H1 (cell line): Measurements from ENCODE around the gene RPS28. TPM values are rescaled to one million over a fixed set of nuclear protein-coding genes. Genes with fewer than 3 reads are reported as not detected.

Experiments used
- CTCF ChIA-PET: fragments of 300-600 bp; sonication (Branson Sonifier 250); formaldehyde crosslinking; loops from one replicate; lab custom pipeline; 2021; ENCODE audit not compliant: partially characterized antibody; lab: Charles Lee
- POLR2A ChIA-PET: fragments of 300-600 bp; sonication (Branson Sonifier 250); formaldehyde crosslinking; loops from one replicate; lab custom pipeline; 2021; ENCODE audit warnings: inconsistent platforms; ENCODE audit not compliant: partially characterized antibody; lab: Charles Lee
- DNase-seq, 2 experiments: peaks; one replicate each; pipeline versions ENCODE4 v3.0.0 to v3.0.0-alpha.2; 2010 to 2022; ENCODE audit warnings: low spot score in 2 of 2, low read depth in 1 of 2, mixed read lengths in 1 of 2
- FAIRE-seq: peaks from 2 replicates; lab custom pipeline; 2011; peaks lifted over from hg19 to GRCh38; lab: Jason Lieb, UNC
- H2AFZ ChIP-seq: 2 replicates; pipeline ENCODE4 v1.8.1; 2012; ENCODE audit warnings: low read length, inconsistent platforms
- H2AK5ac ChIP-seq: 2 replicates; pipeline ENCODE4 v1.6.1; 2013; ENCODE audit warnings: low read depth, low read length
- H2BK120ac ChIP-seq: replicated peaks from 2 replicates; pipeline ENCODE3; 2013; ENCODE audit warnings: low read depth, low read length, inconsistent platforms
- H2BK12ac ChIP-seq: 2 replicates; pipeline ENCODE4 v1.6.1; 2013; ENCODE audit warnings: low read depth, low read length
- H2BK15ac ChIP-seq: 2 replicates; pipeline ENCODE4 v1.6.1; 2013; ENCODE audit warnings: low read length
- H2BK20ac ChIP-seq: 2 replicates; pipeline ENCODE4 v1.6.1; 2013; ENCODE audit warnings: low read length
- H2BK5ac ChIP-seq: 2 replicates; pipeline ENCODE4 v1.6.1; 2013; ENCODE audit warnings: low read depth, low read length
- H3K14ac ChIP-seq: 2 replicates; pipeline ENCODE4 v1.6.1; 2013; ENCODE audit warnings: inconsistent platforms; ENCODE audit not compliant: insufficient read length
- H3K18ac ChIP-seq: 2 replicates; pipeline ENCODE4 v1.6.1; 2013; ENCODE audit warnings: low read length; ENCODE audit errors: extremely low read depth
- H3K23ac ChIP-seq: 2 replicates; pipeline ENCODE4 v1.6.1; 2013; ENCODE audit warnings: inconsistent platforms; ENCODE audit not compliant: insufficient read length
- H3K23me2 ChIP-seq: 2 replicates; pipeline ENCODE4 v1.6.1; 2013; ENCODE audit warnings: low read depth, low read length
- H3K27ac ChIP-seq: 2 replicates; pipeline ENCODE4 v1.6.1; 2011; ENCODE audit warnings: low read depth, low read length, inconsistent platforms
- H3K27me3 ChIP-seq, 4 experiments: replicated peaks in 1 of 4; 1 replicate in 1 of 4; 2 replicates in 3 of 4; pipeline versions ENCODE4 v1.6.1 to v1.8.1; 2011 to 2013; ENCODE audit warnings: low read length in 3 of 4, mild to moderate bottlenecking in 3 of 4, inconsistent platforms in 2 of 4, mixed read lengths in 2 of 4, moderate library complexity in 1 of 4; ENCODE audit not compliant: control insufficient read depth in 3 of 4, insufficient read depth in 3 of 4; ENCODE audit errors: extremely low read depth in 1 of 4
- H3K36me3 ChIP-seq, 4 experiments: 2 replicates each; pipeline versions ENCODE4 v1.6.1 to v1.8.1; 2011 to 2013; ENCODE audit warnings: mild to moderate bottlenecking in 4 of 4, low read length in 3 of 4, moderate library complexity in 2 of 4, control low read depth in 1 of 4, inconsistent platforms in 1 of 4; ENCODE audit not compliant: insufficient read depth in 4 of 4, control insufficient read depth in 2 of 4
- H3K4ac ChIP-seq: replicated peaks from 2 replicates; pipeline ENCODE3; 2013; ENCODE audit warnings: low read length, low read depth, mixed read lengths, inconsistent platforms; ENCODE audit not compliant: insufficient read length
- H3K4me1 ChIP-seq, 4 experiments: replicated peaks in 1 of 4; 1 replicate in 1 of 4; 2 replicates in 3 of 4; pipeline versions ENCODE4 v1.6.1 to v1.8.1; 2011 to 2013; ENCODE audit warnings: low read length in 3 of 4, inconsistent platforms in 2 of 4, mixed read lengths in 1 of 4; ENCODE audit not compliant: insufficient read depth in 4 of 4, control insufficient read depth in 3 of 4
- H3K4me2 ChIP-seq, 2 experiments: 2 replicates each; pipeline versions ENCODE4 v1.6.1 to v1.8.1; 2011 to 2013; ENCODE audit warnings: low read depth in 2 of 2, low read length in 2 of 2, control low read depth in 1 of 2, inconsistent platforms in 1 of 2, mild to moderate bottlenecking in 1 of 2; ENCODE audit not compliant: insufficient read depth in 1 of 2
- H3K4me3 ChIP-seq, 4 experiments: fragments of 200-600, 300-600 bp in 1 of 4; sonication (generic), shearing (Covaris generic), sonication (Bioruptor Twin) in 1 of 4; 2 replicates each; pipeline versions ENCODE4 v1.5.1 to v1.8.1; 2011 to 2016; ENCODE audit warnings: low read length in 4 of 4, low read depth in 3 of 4, control low read depth in 2 of 4, inconsistent platforms in 2 of 4, mild to moderate bottlenecking in 2 of 4, mixed read lengths in 1 of 4, moderate library complexity in 1 of 4; ENCODE audit not compliant: insufficient read depth in 2 of 4; ENCODE audit errors: extremely low read depth in 1 of 4
- H3K56ac ChIP-seq: replicated peaks from 2 replicates; pipeline ENCODE3; 2013; ENCODE audit warnings: low read depth, mild to moderate bottlenecking, mixed read lengths, low read length, inconsistent platforms; ENCODE audit not compliant: insufficient read length
- H3K79me1 ChIP-seq: 2 replicates; pipeline ENCODE4 v1.6.1; 2013; ENCODE audit warnings: low read depth, low read length, control low read depth
- H3K79me2 ChIP-seq, 2 experiments: 2 replicates each; pipeline versions ENCODE4 v1.6.1 to v1.8.1; 2012 to 2013; ENCODE audit warnings: low read length in 2 of 2, mild to moderate bottlenecking in 2 of 2, inconsistent platforms in 1 of 2; ENCODE audit not compliant: insufficient read depth in 2 of 2, control insufficient read depth in 1 of 2
- H3K9ac ChIP-seq, 4 experiments: replicated peaks in 1 of 4; 1 replicate in 1 of 4; 2 replicates in 3 of 4; pipeline versions ENCODE4 v1.6.1 to v1.8.1; 2011 to 2013; ENCODE audit warnings: low read depth in 3 of 4, low read length in 3 of 4, control low read depth in 2 of 4, mild to moderate bottlenecking in 2 of 4, moderate library complexity in 2 of 4, inconsistent platforms in 1 of 4; ENCODE audit errors: extremely low read depth in 1 of 4
- H3K9me3 ChIP-seq, 2 experiments: 2 replicates each; pipeline versions ENCODE4 v1.6.1 to v1.8.1; 2012 to 2013; ENCODE audit warnings: mild to moderate bottlenecking in 2 of 2, moderate library complexity in 2 of 2, control low read depth in 1 of 2, inconsistent platforms in 1 of 2, low read depth in 1 of 2, low read length in 1 of 2, mixed read lengths in 1 of 2; ENCODE audit not compliant: insufficient read depth in 2 of 2
- H4K20me1 ChIP-seq, 2 experiments: replicated peaks in 1 of 2; 2 replicates each; pipeline versions ENCODE3 to v1.8.1; 2011 to 2013; ENCODE audit warnings: inconsistent platforms in 2 of 2, low read length in 2 of 2, mild to moderate bottlenecking in 1 of 2; ENCODE audit not compliant: insufficient read depth in 2 of 2, control insufficient read depth in 1 of 2
- H4K5ac ChIP-seq: 2 replicates; pipeline ENCODE4 v1.6.1; 2013; ENCODE audit warnings: low read length, low read depth, mixed read lengths, inconsistent platforms; ENCODE audit not compliant: insufficient read length
- H4K8ac ChIP-seq: 2 replicates; pipeline ENCODE4 v1.8.0; 2013; ENCODE audit warnings: mild to moderate bottlenecking, moderate library complexity, low read length, inconsistent platforms; ENCODE audit not compliant: insufficient read depth; ENCODE audit errors: extremely low read depth
- H4K91ac ChIP-seq: replicated peaks from 2 replicates; pipeline ENCODE3; 2013; ENCODE audit warnings: low read length, mixed read lengths, inconsistent platforms; ENCODE audit not compliant: insufficient read length
- POLR2A ChIP-seq, 2 experiments: IDR thresholded peaks; 1 replicate in 1 of 2; 2 replicates in 1 of 2; pipeline ENCODE4 v1.6.1; 2011; ENCODE audit warnings: low read depth in 2 of 2, low read length in 2 of 2, mild to moderate bottlenecking in 2 of 2; ENCODE audit errors: control extremely low read depth in 1 of 2
- SP4 ChIP-seq: IDR thresholded peaks from 2 replicates; pipeline ENCODE4 v1.6.1; 2012; ENCODE audit warnings: low read length, inconsistent platforms
- WGBS, 2 experiments: shearing (Covaris generic) in 1 of 2; methylation state at CpG; one replicate each; pipeline versions ENCODE4 v1.1.6 to v1.1.7; 2013 to 2015; ENCODE audit warnings: low lambda C conversion rate in 2 of 2, mixed read lengths in 2 of 2, inconsistent platforms in 1 of 2, low coverage in 1 of 2, missing lambda C conversion rate in 1 of 2; ENCODE audit not compliant: insufficient replicate concordance in 2 of 2, insufficient coverage in 1 of 2, insufficient read length in 1 of 2; ENCODE audit errors: extremely low coverage in 1 of 2, missing lambda C conversion rate in 1 of 2; 5-methylcytosine and 5-hydroxymethylcytosine counted together
- polyA plus RNA-seq, 7 experiments: library from polyadenylated mRNA; depleted of rRNA in 3 of 7; stranded (reverse) in 5 of 7; unstranded in 2 of 7; fragments of >200 nt in 5 of 7; fragments of 200-250 nt in 2 of 7; gene quantifications; 1 replicate in 5 of 7; 2 replicates in 1 of 7; 4 replicates in 1 of 7; pipeline versions ENCODE4 v1.2.1 to v1.2.3, GENCODE V29; 2011 to 2013; ENCODE audit warnings: missing spikeins in 2 of 7, mixed read lengths in 2 of 7
- total RNA-seq: library from RNA; stranded (reverse); fragmentation: NEBNext Ultra II Directional; extraction: Animal tissue kit (Norgen Biotek cat#: 25700); gene quantifications from 2 replicates; pipeline ENCODE4 v1.2.1, GENCODE V29; 2021

Gene RPS28
- total and polyA plus RNA-seq, 2 of the 8 experiments (the other 6 are each of a cell fraction or from before 2014, with no cell fraction given): 1,241 to 1,699 TPM

- no peak overlapping the region for H3K9ac ChIP-seq
- no peak overlapping the region for H2BK120ac ChIP-seq
- POLR2A ChIA-PET: interaction anchor here (0.6 to 27.1 kb wide), 7 partner anchors 3 to 132 kb away, joined by 3 to 583 read pairs (median 3); partner anchors contain the start of genes CD320, MARCHF2, NDUFA7 and RPS28
- peaks cover 0 to 10% (median 4%) of the 10 kb centered on the region in 4 experiments; a peak in 5 of 7 replicates for H3K4me1 ChIP-seq
- 85% methylated on average over 14 of the region's 14 CpGs; no CpG with 5 or more reads in 1 of the 2 experiments for WGBS, 2 experiments
- H3K79me2 ChIP-seq: peaks cover 0 to 15% of the 10 kb centered on the region in 2 experiments; a peak in 2 of 4 replicates
- H3K23ac ChIP-seq: no peak overlapping the region
- H3K36me3 ChIP-seq: peaks cover 4 to 21% (median 12%) of the 10 kb centered on the region in 4 experiments
- H2BK5ac ChIP-seq: 0 out of 2 replicates have a peak overlapping the region, but pooled peaks have one; percentile 44
- TF ChIP-seq POLR2A (IDR thresholded peaks at IDR 0.05; ENCODE audit: control extremely low read depth in 1 of 2, low read depth in 2 of 2, low read length in 2 of 2) (peak in 1 of 2 experiments; percentile 36; a peak in 1 of 3 replicates), SP4 (no peak)
- TF ChIP-seq, all 59 proteins: peak for 1
- Histone ChIP-seq H2AK5ac (no peak overlapping the region), H3K23me2 (peaks cover 6% of the 10 kb centered on the region), H2AFZ (no peak overlapping the region), H2BK12ac (no peak overlapping the region), H3K4ac (no peak overlapping the region), H3K4me3 (no peak overlapping the region), H2BK20ac (no peak overlapping the region), H3K27me3 (no peaks in the 10 kb centered on the region), H4K91ac (no peak overlapping the region), H3K14ac (no peak overlapping the region), H3K79me1 (no peaks in the 10 kb centered on the region; the same call in 1 of the 2 replicates), H4K20me1 (no peaks in the 10 kb centered on the region), H3K9me3 (no peaks in the 10 kb centered on the region), H3K4me2 (0 out of 4 replicates have a peak overlapping the region, but pooled peaks of 1 of the 2 experiments have one; percentile 36), H4K5ac (no peak overlapping the region), H4K8ac (peak overlapping the region; percentile 28; the same call in 1 of the 2 replicates), H2BK15ac (no peak overlapping the region; the same call in 1 of the 2 replicates), H3K56ac (peak overlapping the region; percentile 7), H3K18ac (no peak overlapping the region), H3K27ac (no peak overlapping the region)
- FAIRE-seq: no peak
- DNase-seq: no peak
- CTCF ChIA-PET: interaction anchor here (0.6 to 1.5 kb wide), 6 partner anchors 10 to 264 kb away, joined by 3 to 5 read pairs (median 3); no protein-coding TSS in a partner anchor
Measured at GRCh38 chr19:8316351-8317125, 4.8 kb upstream of the RPS28 start.
